ENCODE data around the gene SCFD2. TPM values are rescaled to one million over a fixed set of nuclear protein-coding genes. Genes with fewer than 3 reads are reported as not detected.

Gene SCFD2
- total and polyA plus RNA-seq, 2 experiments from 2014 or later, result 30.7 to 33.2 TPM

GRCh38 chr4:52868133-52868532 is 497.7 kb downstream of the SCFD2 start:
- H3K4me1 ChIP-seq (ENCODE audit: insufficient read depth), result no peaks in the 10 kb centered on the region
- WGBS, 2 experiments (ENCODE audit: low coverage in 1 of 2, low lambda C conversion rate in 2 of 2, missing lambda C conversion rate in 2 of 2), result 67 to 70% methylated on average over 7 to 8 of the region's 8 CpGs
- no peak overlapping the region for H3K27ac ChIP-seq

GRCh38 chr4:52867163-52867562 is 498.7 kb downstream of the SCFD2 start:
- Histone ChIP-seq H3K79me2 (ENCODE audit: insufficient read depth) (no peaks in the 10 kb centered on the region), H3K9ac (no peak overlapping the region), H3K36me3 (ENCODE audit: low read depth) (no peaks in the 10 kb centered on the region), H3K4me3 (no peak overlapping the region), H3K27me3 (replicated peaks; ENCODE audit: insufficient read depth) (no peaks in the 10 kb centered on the region), H3F3A (ENCODE audit: insufficient read depth) (0 out of 2 replicates have a peak, but pooled peaks cover 9% of the 10 kb centered on the region), H3K9me3 (ENCODE audit: low read depth) (no peaks in the 10 kb centered on the region), H4K20me1 (ENCODE audit: insufficient read depth) (no peaks in the 10 kb centered on the region), H3K4me1 (ENCODE audit: insufficient read depth) (no peaks in the 10 kb centered on the region), H3K9me2 (ENCODE audit: insufficient read depth) (no peaks in the 10 kb centered on the region), H3K4me2 (ENCODE audit: unreplicated experiment) (no peak overlapping the region), H3K27ac (no peak overlapping the region), H2AFZ (no peak overlapping the region)
- WGBS, 2 experiments (ENCODE audit: low coverage in 1 of 2, low lambda C conversion rate in 2 of 2, missing lambda C conversion rate in 2 of 2), result 72% methylated on average over 4 of the region's 4 CpGs
- in situ Hi-C loops (cut with MboI), result no loop called here
- TF ChIP-seq EZH2phosphoT487 (IDR thresholded peaks at IDR 0.05; ENCODE audit: insufficient read depth, low read depth), result no peak
- TF ChIP-seq EZH2 (IDR thresholded peaks at IDR 0.05; ENCODE audit: insufficient read depth, poor library complexity, severe bottlenecking), result no peak
- DNase-seq, result no peak

More at GRCh38 chr4:52868133-52868532, 497.7 kb downstream of the SCFD2 start:
- no peaks in the 10 kb centered on the region for H3K36me3 ChIP-seq (ENCODE audit: low read depth)
- H3K27me3 ChIP-seq (replicated peaks; ENCODE audit: insufficient read depth), result no peaks in the 10 kb centered on the region
- H3F3A ChIP-seq (ENCODE audit: insufficient read depth), result 0 out of 2 replicates have a peak, but pooled peaks cover 9% of the 10 kb centered on the region
- H3K9ac ChIP-seq, result no peak overlapping the region
- in situ Hi-C loops (cut with MboI), result no loop called here
- TF ChIP-seq EZH2phosphoT487 (IDR thresholded peaks at IDR 0.05; ENCODE audit: insufficient read depth, low read depth), result no peak
- H3K79me2 ChIP-seq (ENCODE audit: insufficient read depth), result no peaks in the 10 kb centered on the region
- H2AFZ ChIP-seq, result no peak overlapping the region
- no peak overlapping the region for H3K4me2 ChIP-seq (ENCODE audit: unreplicated experiment)
- H3K9me2 ChIP-seq (ENCODE audit: insufficient read depth), result no peaks in the 10 kb centered on the region
- H3K4me3 ChIP-seq, result no peak overlapping the region
- H4K20me1 ChIP-seq (ENCODE audit: insufficient read depth), result no peaks in the 10 kb centered on the region
- DNase-seq, result no peak
- no peaks in the 10 kb centered on the region for H3K9me3 ChIP-seq (ENCODE audit: low read depth)

- Histone ChIP-seq H3K9ac (no peak overlapping the region), H3K27ac (no peak overlapping the region), H3K9me3 (ENCODE audit: low read depth) (no peaks in the 10 kb centered on the region), H2AFZ (no peak overlapping the region), H3K4me3 (no peak overlapping the region), H3K9me2 (ENCODE audit: insufficient read depth) (no peaks in the 10 kb centered on the region), H4K20me1 (ENCODE audit: insufficient read depth) (no peaks in the 10 kb centered on the region), H3K36me3 (ENCODE audit: low read depth) (no peaks in the 10 kb centered on the region), H3K79me2 (ENCODE audit: insufficient read depth) (no peaks in the 10 kb centered on the region), H3K27me3 (replicated peaks; ENCODE audit: insufficient read depth) (no peaks in the 10 kb centered on the region), H3K4me2 (ENCODE audit: unreplicated experiment) (no peak overlapping the region), H3K4me1 (ENCODE audit: insufficient read depth) (no peaks in the 10 kb centered on the region), H3F3A (ENCODE audit: insufficient read depth) (0 out of 2 replicates have a peak, but pooled peaks cover 9% of the 10 kb centered on the region)
- TF ChIP-seq EZH2phosphoT487 (IDR thresholded peaks at IDR 0.05; ENCODE audit: insufficient read depth, low read depth) (no peak), EZH2 (IDR thresholded peaks at IDR 0.05; ENCODE audit: insufficient read depth, poor library complexity, severe bottlenecking) (no peak)
- WGBS, 2 experiments (ENCODE audit: low coverage in 1 of 2, low lambda C conversion rate in 2 of 2, missing lambda C conversion rate in 2 of 2), result 98 to 99% methylated on average over 4 of the region's 4 CpGs
- in situ Hi-C loops (cut with MboI), result no loop called here
- no peak for DNase-seq
Observed at GRCh38 chr4:52866734-52867133, 499.1 kb downstream of the SCFD2 start.

GRCh38 chr4:52865300-52865699 is 500.6 kb downstream of the SCFD2 start:
- Histone ChIP-seq H3K4me2 (ENCODE audit: unreplicated experiment) (no peak overlapping the region), H3K27ac (no peak overlapping the region), H3F3A (ENCODE audit: insufficient read depth) (0 out of 2 replicates have a peak, but pooled peaks cover 9% of the 10 kb centered on the region), H3K9me2 (ENCODE audit: insufficient read depth) (no peaks in the 10 kb centered on the region), H2AFZ (no peak overlapping the region), H3K27me3 (replicated peaks; ENCODE audit: insufficient read depth) (no peaks in the 10 kb centered on the region), H3K4me3 (no peak overlapping the region), H4K20me1 (ENCODE audit: insufficient read depth) (no peaks in the 10 kb centered on the region), H3K4me1 (ENCODE audit: insufficient read depth) (no peaks in the 10 kb centered on the region), H3K9ac (no peak overlapping the region), H3K9me3 (ENCODE audit: low read depth) (no peaks in the 10 kb centered on the region), H3K79me2 (ENCODE audit: insufficient read depth) (no peaks in the 10 kb centered on the region), H3K36me3 (ENCODE audit: low read depth) (no peaks in the 10 kb centered on the region)
- in situ Hi-C loops (cut with MboI), result no loop called here
- no peak for DNase-seq
- 92% methylated on average over 9 of the region's 9 CpGs for WGBS, 2 experiments (ENCODE audit: low coverage in 1 of 2, low lambda C conversion rate in 2 of 2, missing lambda C conversion rate in 2 of 2)
- TF ChIP-seq EZH2 (IDR thresholded peaks at IDR 0.05; ENCODE audit: insufficient read depth, poor library complexity, severe bottlenecking) (no peak), EZH2phosphoT487 (IDR thresholded peaks at IDR 0.05; ENCODE audit: insufficient read depth, low read depth) (no peak)

- Histone ChIP-seq H4K20me1 (ENCODE audit: insufficient read depth) (no peaks in the 10 kb centered on the region), H3K4me1 (ENCODE audit: insufficient read depth) (no peaks in the 10 kb centered on the region), H3K9ac (no peak overlapping the region), H2AFZ (no peak overlapping the region), H3F3A (ENCODE audit: insufficient read depth) (0 out of 2 replicates have a peak, but pooled peaks cover 9% of the 10 kb centered on the region), H3K4me3 (no peak overlapping the region), H3K9me3 (ENCODE audit: low read depth) (no peaks in the 10 kb centered on the region), H3K4me2 (ENCODE audit: unreplicated experiment) (no peak overlapping the region), H3K27me3 (replicated peaks; ENCODE audit: insufficient read depth) (no peaks in the 10 kb centered on the region), H3K36me3 (ENCODE audit: low read depth) (no peaks in the 10 kb centered on the region), H3K27ac (no peak overlapping the region), H3K9me2 (ENCODE audit: insufficient read depth) (no peaks in the 10 kb centered on the region), H3K79me2 (ENCODE audit: insufficient read depth) (no peaks in the 10 kb centered on the region)
- 72 to 74% methylated on average over 5 of the region's 5 CpGs for WGBS, 2 experiments (ENCODE audit: low coverage in 1 of 2, low lambda C conversion rate in 2 of 2, missing lambda C conversion rate in 2 of 2)
- TF ChIP-seq EZH2phosphoT487 (IDR thresholded peaks at IDR 0.05; ENCODE audit: insufficient read depth, low read depth) (no peak), EZH2 (IDR thresholded peaks at IDR 0.05; ENCODE audit: insufficient read depth, poor library complexity, severe bottlenecking) (no peak)
- no peak for DNase-seq
- in situ Hi-C loops (cut with MboI), result no loop called here
Observed at GRCh38 chr4:52864793-52865192, 501.1 kb downstream of the SCFD2 start.
